Mesothelial cell of epicardium (in vitro differentiated cells): ENCODE data around the gene RAC2. TPM values are rescaled to one million over a fixed set of nuclear protein-coding genes. Genes with fewer than 3 reads are reported as not detected.

Source experiments
- DNase-seq, 2 experiments: peaks; one replicate each; pipeline ENCODE4 v3.0.0; 2021; ENCODE audit warnings: low spot score in 2 of 2; ENCODE audit not compliant: unreplicated experiment in 2 of 2
- H3K27ac Mint-ChIP-seq: 2 replicates; pipeline ENCODE4 v1.8.0; 2021; ENCODE audit warnings: mixed read lengths
- H3K27me3 Mint-ChIP-seq: 2 replicates; pipeline ENCODE4 v1.8.0; 2021; ENCODE audit warnings: low read depth, mixed read lengths
- H3K36me3 Mint-ChIP-seq: 2 replicates; pipeline ENCODE4 v1.8.0; 2021; ENCODE audit warnings: mixed read lengths
- H3K4me1 Mint-ChIP-seq: 2 replicates; pipeline ENCODE4 v1.8.0; 2021; ENCODE audit warnings: mixed read lengths
- H3K4me3 Mint-ChIP-seq: 2 replicates; pipeline ENCODE4 v1.8.0; 2021; ENCODE audit warnings: mild to moderate bottlenecking, moderate library complexity, mixed read lengths
- H3K9me3 Mint-ChIP-seq: 2 replicates; pipeline ENCODE4 v1.8.0; 2021; ENCODE audit warnings: mixed read lengths
- CTCF ChIP-seq: fragments of 200-600 bp; sonication (generic); IDR thresholded peaks from one replicate; pipeline ENCODE4 v1.5.0; 2021; ENCODE audit warnings: antibody characterized with exemption; ENCODE audit not compliant: unreplicated experiment
- total RNA-seq: library from RNA; stranded (reverse); gene quantifications from 3 replicates; pipeline ENCODE4 v1.2.1, GENCODE V29; 2021

Gene RAC2
- total RNA-seq: 6.3 to 6.5 TPM (median 6.4 TPM) in 3 replicates

- Mint-ChIP-seq H3K27me3 (peaks cover 1% of the 10 kb centered on the region), H3K4me3 (peak within 1 kb of the TSS; percentile 47), H3K4me1 (peaks cover 10% of the 10 kb centered on the region), H3K9me3 (no peaks in the 10 kb centered on the region), H3K27ac (no peak within 1 kb of the TSS), H3K36me3 (no peaks in the 10 kb centered on the region)
- no peak for TF ChIP-seq CTCF
- DNase-seq: no peak
These were observed at the start of gene RAC2 for GRCh38 chr22:37244114-37244921. TSS of gene RAC2 (minus strand) at chr22:37244269. CDS start at chr22:37244148, 121 bp downstream.

- Mint-ChIP-seq H3K4me3 (no peak overlapping the region), H3K27me3 (peaks cover 21% of the 10 kb centered on the region)
- no peak for TF ChIP-seq CTCF
These were observed 49.1 kb upstream of the RAC2 start for GRCh38 chr22:37293172-37293571.

DNA sequence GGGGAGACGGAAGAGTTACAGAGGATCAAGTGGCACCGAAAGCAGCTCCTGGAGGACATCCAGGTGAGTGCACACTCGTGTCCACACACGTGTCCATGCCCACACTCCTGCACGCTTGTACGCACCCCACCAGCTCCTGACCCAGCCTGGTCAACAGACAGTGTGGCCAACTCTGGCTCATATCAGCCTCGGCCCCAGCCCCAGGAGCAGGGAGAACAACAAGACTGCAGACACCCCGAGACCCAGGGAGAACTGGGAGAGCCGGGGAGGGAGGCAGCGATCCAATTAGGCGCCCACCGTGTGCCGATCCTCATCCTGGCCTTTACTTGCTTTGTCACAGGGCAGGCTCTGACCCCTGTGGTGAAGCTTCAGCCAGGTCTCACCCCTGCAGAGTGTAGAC lies 48.6 kb upstream of the RAC2 start:
- H3K9me3 Mint-ChIP-seq: no peaks in the 10 kb centered on the region
- no peak for TF ChIP-seq CTCF
- H3K27me3 Mint-ChIP-seq: peaks cover 22% of the 10 kb centered on the region
- no peak overlapping the region for H3K27ac Mint-ChIP-seq
- no peak for DNase-seq
- H3K4me3 Mint-ChIP-seq: no peak overlapping the region
- H3K4me1 Mint-ChIP-seq: no peaks in the 10 kb centered on the region
- no peaks in the 10 kb centered on the region for H3K36me3 Mint-ChIP-seq

More at GRCh38 chr22:37293172-37293571, 49.1 kb upstream of the RAC2 start:
- Mint-ChIP-seq H3K4me1 (no peaks in the 10 kb centered on the region), H3K9me3 (no peaks in the 10 kb centered on the region), H3K27ac (no peak overlapping the region), H3K36me3 (no peaks in the 10 kb centered on the region)
- no peak for DNase-seq

GRCh38 chr22:37291559-37292298 lies 47.7 kb upstream of the RAC2 start:
- TF ChIP-seq CTCF: no peak
- H3K4me1 Mint-ChIP-seq: no peaks in the 10 kb centered on the region
- no peak overlapping the region for H3K27ac Mint-ChIP-seq
- H3K27me3 Mint-ChIP-seq: peaks cover 31% of the 10 kb centered on the region
- no peaks in the 10 kb centered on the region for H3K9me3 Mint-ChIP-seq
- no peaks in the 10 kb centered on the region for H3K36me3 Mint-ChIP-seq
- no peak overlapping the region for H3K4me3 Mint-ChIP-seq
- DNase-seq: no peak

GRCh38 chr22:37290737-37291136 lies 46.7 kb upstream of the RAC2 start:
- Mint-ChIP-seq H3K36me3 (no peaks in the 10 kb centered on the region), H3K27ac (no peak overlapping the region), H3K9me3 (no peaks in the 10 kb centered on the region), H3K4me3 (no peak overlapping the region), H3K4me1 (no peaks in the 10 kb centered on the region), H3K27me3 (peaks cover 41% of the 10 kb centered on the region)
- TF ChIP-seq CTCF: no peak
- no peak for DNase-seq
